Sigmoid colon (tissue), 7 donors: Measurements from ENCODE around the gene APOL6. TPM values are rescaled to one million over a fixed set of nuclear protein-coding genes. Genes with fewer than 3 reads are reported as not detected.
A peak's percentile ranks its signal among the peaks of the same experiment; 100 is the strongest.

Experiments
- DNase-seq: peaks from one replicate; pipeline ENCODE4 v3.0.0-alpha.2; 2019
- H3K27ac ChIP-seq, 4 donors: fragments of 200-600 bp; sonication (generic); one replicate each; pipeline ENCODE4 v1.5.1; 2016 to 2019; ENCODE audit warnings: mild to moderate bottlenecking in 1 of 4
- H3K27me3 ChIP-seq, 3 donors: fragments of 200-600 bp; sonication (generic); one replicate each; pipeline ENCODE4 v1.5.1; 2019; ENCODE audit warnings: mild to moderate bottlenecking in 1 of 3
- H3K36me3 ChIP-seq, 4 donors: fragments of 200-600 bp; sonication (generic); one replicate each; pipeline ENCODE4 v1.5.1; 2016 to 2019
- H3K4me1 ChIP-seq, 4 donors: fragments of 200-600 bp; sonication (generic); one replicate each; pipeline ENCODE4 v1.5.1; 2017 to 2019
- H3K4me3 ChIP-seq, 4 donors: fragments of 200-600 bp; sonication (generic); one replicate each; pipeline ENCODE4 v1.5.1; 2017 to 2019; ENCODE audit warnings: mild to moderate bottlenecking in 2 of 4, moderate library complexity in 1 of 4
- H3K9me3 ChIP-seq, 4 donors: fragments of 200-600 bp in 3 of 4; sonication (generic) in 3 of 4; one replicate each; pipeline versions ENCODE4 v1.5.1 to v1.6.1; 2013 to 2019
- EP300 ChIP-seq, 4 donors: sonication (generic); formaldehyde crosslinking; IDR thresholded peaks; one replicate each; pipeline ENCODE4 v1.6.1; 2017; ENCODE audit warnings: antibody characterized with exemption in 4 of 4
- POLR2A ChIP-seq, 2 donors: fragments of 450-650 bp; IDR thresholded peaks; one replicate each; pipeline ENCODE4 v1.6.1; 2016; ENCODE audit warnings: antibody characterized with exemption in 2 of 2, mild to moderate bottlenecking in 2 of 2, moderate library complexity in 2 of 2
- POLR2AphosphoS5 ChIP-seq, 4 donors: sonication (generic); formaldehyde crosslinking; IDR thresholded peaks; one replicate each; pipeline ENCODE4 v1.6.1; 2017; ENCODE audit warnings: antibody characterized with exemption in 4 of 4
- WGBS, 2 donors: extraction: QIAGEN DNeasy Blood & Tissue Kit; methylation state at CpG; one replicate each; pipeline ENCODE4 v1.1.7; 2013; 5-methylcytosine and 5-hydroxymethylcytosine counted together
- intact Hi-C: fragments of 100-400 bp; cut with DNase I; formaldehyde crosslinking; loops from one replicate; pipeline ENCODE4 v1.15.1; 2023
- polyA plus RNA-seq, 3 donors: library from polyadenylated mRNA; stranded (reverse); fragments of 200-250 nt; gene quantifications; one replicate each; pipeline ENCODE4 v1.2.3, GENCODE V29; 2013
- total RNA-seq, 4 donors: library from RNA; depleted of rRNA; stranded (reverse); fragments of >200 nt; gene quantifications; one replicate each; pipeline ENCODE4 v1.1.0, GENCODE V29; 2016
- TF ChIP-seq, protein P1 (sequence below), 4 experiments: fragments of 450-650 bp in 3 of 4; fragments of 200-600 bp in 1 of 4; IDR thresholded peaks; one replicate each; pipeline ENCODE4 v1.5.1; 2016 to 2019; ENCODE audit warnings: antibody characterized with exemption in 4 of 4, mild to moderate bottlenecking in 3 of 4, moderate library complexity in 2 of 4
- donor health status: healthy with polysubstance abuse.
- donor health status: Bipolar disorder and iron deficiency.
- donor health status: healthy.

The APOL6 gene
- total and polyA plus RNA-seq, 7 donors: 4.2 to 28.2 (median 16.8) TPM

- Histone ChIP-seq H3K4me3 (peak overlapping the region in 1 of 4 donors; percentile 2), H3K27me3 (no peaks in the 10 kb centered on the region), H3K27ac (peak overlapping the region; percentile 83 to 91 (median 87)), H3K9me3 (no peaks in the 10 kb centered on the region), H3K4me1 (peaks cover 0 to 36% (median 29%) of the 10 kb centered on the region in 4 donors), H3K36me3 (no peaks in the 10 kb centered on the region)
- WGBS, 2 donors: 75 to 84% methylated on average over 13 of the region's 13 CpGs
- DNase-seq: peak; percentile 97
- TF ChIP-seq, protein P1, sequence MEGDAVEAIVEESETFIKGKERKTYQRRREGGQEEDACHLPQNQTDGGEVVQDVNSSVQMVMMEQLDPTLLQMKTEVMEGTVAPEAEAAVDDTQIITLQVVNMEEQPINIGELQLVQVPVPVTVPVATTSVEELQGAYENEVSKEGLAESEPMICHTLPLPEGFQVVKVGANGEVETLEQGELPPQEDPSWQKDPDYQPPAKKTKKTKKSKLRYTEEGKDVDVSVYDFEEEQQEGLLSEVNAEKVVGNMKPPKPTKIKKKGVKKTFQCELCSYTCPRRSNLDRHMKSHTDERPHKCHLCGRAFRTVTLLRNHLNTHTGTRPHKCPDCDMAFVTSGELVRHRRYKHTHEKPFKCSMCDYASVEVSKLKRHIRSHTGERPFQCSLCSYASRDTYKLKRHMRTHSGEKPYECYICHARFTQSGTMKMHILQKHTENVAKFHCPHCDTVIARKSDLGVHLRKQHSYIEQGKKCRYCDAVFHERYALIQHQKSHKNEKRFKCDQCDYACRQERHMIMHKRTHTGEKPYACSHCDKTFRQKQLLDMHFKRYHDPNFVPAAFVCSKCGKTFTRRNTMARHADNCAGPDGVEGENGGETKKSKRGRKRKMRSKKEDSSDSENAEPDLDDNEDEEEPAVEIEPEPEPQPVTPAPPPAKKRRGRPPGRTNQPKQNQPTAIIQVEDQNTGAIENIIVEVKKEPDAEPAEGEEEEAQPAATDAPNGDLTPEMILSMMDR (IDR thresholded peaks at IDR 0.05): no peak
- TF ChIP-seq EP300 (IDR thresholded peaks at IDR 0.05): peak in 2 of 4 donors; percentile 54 to 71
- peak; percentile 75 to 94 (median 87) for TF ChIP-seq POLR2AphosphoS5 (IDR thresholded peaks at IDR 0.05)
- intact Hi-C loops: no loop called here
Observed at GRCh38 chr22:35638410-35638809, 9.8 kb upstream of the APOL6 start.

GRCh38 chr22:35641494-35642120 lies 6.6 kb upstream of the APOL6 start:
- TF ChIP-seq POLR2AphosphoS5 (IDR thresholded peaks at IDR 0.05): no peak
- TF ChIP-seq, protein P1 (IDR thresholded peaks at IDR 0.05): no peak
- no peak for TF ChIP-seq POLR2A (IDR thresholded peaks at IDR 0.05)
- no peak for TF ChIP-seq EP300 (IDR thresholded peaks at IDR 0.05)
- no peaks in the 10 kb centered on the region for H3K36me3 ChIP-seq
- WGBS, 2 donors: 83 to 87% methylated on average over 7 of the region's 7 CpGs
- H3K9me3 ChIP-seq: no peaks in the 10 kb centered on the region
- intact Hi-C loops: no loop called here
- H3K27me3 ChIP-seq: no peaks in the 10 kb centered on the region
- no peak overlapping the region for H3K27ac ChIP-seq
- H3K4me3 ChIP-seq: no peak overlapping the region
- peaks cover 0 to 35% (median 29%) of the 10 kb centered on the region in 4 donors for H3K4me1 ChIP-seq
- peak; percentile 44 for DNase-seq

- Histone ChIP-seq H3K27ac (no peak overlapping the region), H3K9me3 (no peaks in the 10 kb centered on the region), H3K36me3 (no peaks in the 10 kb centered on the region), H3K27me3 (no peaks in the 10 kb centered on the region), H3K4me3 (no peak overlapping the region), H3K4me1 (peaks cover 0 to 34% (median 28%) of the 10 kb centered on the region in 4 donors)
- intact Hi-C loops: no loop called here
- TF ChIP-seq POLR2A (IDR thresholded peaks at IDR 0.05) (no peak), POLR2AphosphoS5 (IDR thresholded peaks at IDR 0.05) (no peak), EP300 (IDR thresholded peaks at IDR 0.05) (no peak)
- TF ChIP-seq, protein P1 (IDR thresholded peaks at IDR 0.05): no peak
- WGBS, 2 donors: 27 to 81% methylated on average over 2 of the region's 2 CpGs
- peak; percentile 63 for DNase-seq
Observed at GRCh38 chr22:35642305-35642741, 5.9 kb upstream of the APOL6 start.

- no peaks in the 10 kb centered on the region for H3K36me3 ChIP-seq
- no peak overlapping the region for H3K4me3 ChIP-seq
- no peaks in the 10 kb centered on the region for H3K9me3 ChIP-seq
- DNase-seq: peak; percentile 55
- WGBS, 2 donors: 96 to 97% methylated on average over 1 of the region's 1 CpG
- no peak for TF ChIP-seq EP300 (IDR thresholded peaks at IDR 0.05)
- TF ChIP-seq POLR2AphosphoS5 (IDR thresholded peaks at IDR 0.05): no peak
- TF ChIP-seq POLR2A (IDR thresholded peaks at IDR 0.05): no peak
- TF ChIP-seq, protein P1 (IDR thresholded peaks at IDR 0.05): no peak
- peaks cover 0 to 26% (median 20%) of the 10 kb centered on the region in 4 donors for H3K4me1 ChIP-seq
- no peak overlapping the region for H3K27ac ChIP-seq
- no peaks in the 10 kb centered on the region for H3K27me3 ChIP-seq
- intact Hi-C loops: no loop called here
Observed at GRCh38 chr22:35643991-35644390, 4.3 kb upstream of the APOL6 start.
